ENCODE results near the gene U2AF2. TPM values are rescaled to one million over a fixed set of nuclear protein-coding genes. Genes with fewer than 3 reads are reported as not detected.

U2AF2 gene
- total RNA-seq, 4 donors from 2014 or later: 85.0 to 112 (median 99.7) TPM

DNA sequence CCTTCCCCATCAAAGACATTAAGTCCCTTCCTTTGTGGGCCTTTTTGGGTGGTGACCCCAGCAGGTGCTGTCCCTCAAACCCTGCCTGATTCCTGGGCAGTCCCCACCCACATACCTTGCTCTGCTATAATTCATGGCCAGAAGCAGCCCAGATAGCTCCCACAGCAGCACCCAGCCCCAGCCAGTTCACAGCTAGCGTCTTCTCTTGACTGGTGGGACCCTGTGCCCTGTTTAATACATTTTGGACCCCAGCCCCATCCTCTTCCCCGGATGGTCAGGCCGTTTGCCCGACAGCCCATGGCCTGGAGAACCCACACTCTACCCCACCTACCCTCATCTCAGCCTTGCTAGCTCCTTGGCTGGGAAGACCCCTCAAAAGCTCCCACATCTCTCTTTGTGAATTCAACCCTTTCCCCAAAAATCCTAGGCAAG is 4.7 kb upstream of the U2AF2 start:
- WGBS, 2 donors: 85 to 95% methylated on average over 2 to 4 of the region's 4 CpGs
- TF ChIP-seq, protein P1, sequence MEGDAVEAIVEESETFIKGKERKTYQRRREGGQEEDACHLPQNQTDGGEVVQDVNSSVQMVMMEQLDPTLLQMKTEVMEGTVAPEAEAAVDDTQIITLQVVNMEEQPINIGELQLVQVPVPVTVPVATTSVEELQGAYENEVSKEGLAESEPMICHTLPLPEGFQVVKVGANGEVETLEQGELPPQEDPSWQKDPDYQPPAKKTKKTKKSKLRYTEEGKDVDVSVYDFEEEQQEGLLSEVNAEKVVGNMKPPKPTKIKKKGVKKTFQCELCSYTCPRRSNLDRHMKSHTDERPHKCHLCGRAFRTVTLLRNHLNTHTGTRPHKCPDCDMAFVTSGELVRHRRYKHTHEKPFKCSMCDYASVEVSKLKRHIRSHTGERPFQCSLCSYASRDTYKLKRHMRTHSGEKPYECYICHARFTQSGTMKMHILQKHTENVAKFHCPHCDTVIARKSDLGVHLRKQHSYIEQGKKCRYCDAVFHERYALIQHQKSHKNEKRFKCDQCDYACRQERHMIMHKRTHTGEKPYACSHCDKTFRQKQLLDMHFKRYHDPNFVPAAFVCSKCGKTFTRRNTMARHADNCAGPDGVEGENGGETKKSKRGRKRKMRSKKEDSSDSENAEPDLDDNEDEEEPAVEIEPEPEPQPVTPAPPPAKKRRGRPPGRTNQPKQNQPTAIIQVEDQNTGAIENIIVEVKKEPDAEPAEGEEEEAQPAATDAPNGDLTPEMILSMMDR (IDR thresholded peaks at IDR 0.05): no peak
- no peak for TF ChIP-seq POLR2A (IDR thresholded peaks at IDR 0.05)
- Histone ChIP-seq H3K4me3 (no peak overlapping the region), H3K9me3 (no peaks in the 10 kb centered on the region), H3K27me3 (no peaks in the 10 kb centered on the region), H3K27ac (no peak overlapping the region), H3K4me1 (peaks cover 21 to 61% (median 25%) of the 10 kb centered on the region in 3 donors), H3K36me3 (peaks cover 0 to 37% (median 5%) of the 10 kb centered on the region in 3 donors)
- DNase-seq: no peak
- intact Hi-C loops (cut with DNase I): no loop called here

DNA sequence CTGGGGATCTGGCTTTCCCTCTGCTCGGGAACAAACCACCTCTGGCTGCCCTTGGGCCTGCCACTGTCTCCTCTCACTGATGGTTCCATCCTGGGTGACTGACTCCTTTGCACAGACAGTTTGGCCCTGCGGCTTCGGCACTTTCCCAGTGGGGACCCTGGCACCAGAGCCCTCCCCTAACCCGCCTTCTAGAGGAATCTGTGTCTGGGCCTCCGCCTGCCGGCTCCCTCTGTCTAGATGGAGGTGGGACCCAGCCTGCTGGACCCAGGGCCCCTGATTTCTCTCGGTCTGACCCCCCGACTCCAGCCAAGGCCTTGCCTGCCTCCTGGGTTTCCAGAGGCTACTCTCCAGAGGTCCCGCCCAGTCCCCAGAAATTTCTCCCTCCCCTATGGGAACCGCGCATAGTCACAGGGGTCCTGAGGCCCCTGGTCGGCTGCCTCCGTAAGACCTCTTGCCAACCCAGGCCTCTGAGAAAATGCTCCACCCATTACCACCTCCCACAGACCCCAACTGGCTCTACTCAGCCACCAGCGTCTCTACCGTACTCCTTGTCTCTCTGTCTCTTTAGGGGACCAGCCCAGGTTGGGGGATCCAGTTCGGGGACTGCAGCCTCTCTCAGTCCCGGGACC is 4.1 kb upstream of the U2AF2 start:
- Histone ChIP-seq H3K4me3 (no peak overlapping the region), H3K36me3 (peaks cover 0 to 31% (median 0%) of the 10 kb centered on the region in 3 donors), H3K9me3 (no peaks in the 10 kb centered on the region), H3K27me3 (no peaks in the 10 kb centered on the region), H3K27ac (no peak overlapping the region), H3K4me1 (peaks cover 21 to 60% (median 22%) of the 10 kb centered on the region in 3 donors)
- intact Hi-C loops (cut with DNase I): no loop called here
- no peak for DNase-seq
- TF ChIP-seq, protein P1 (IDR thresholded peaks at IDR 0.05): no peak
- TF ChIP-seq POLR2A (IDR thresholded peaks at IDR 0.05): no peak
- 80 to 96% methylated on average over 1 to 12 of the region's 17 CpGs for WGBS, 2 donors

DNA sequence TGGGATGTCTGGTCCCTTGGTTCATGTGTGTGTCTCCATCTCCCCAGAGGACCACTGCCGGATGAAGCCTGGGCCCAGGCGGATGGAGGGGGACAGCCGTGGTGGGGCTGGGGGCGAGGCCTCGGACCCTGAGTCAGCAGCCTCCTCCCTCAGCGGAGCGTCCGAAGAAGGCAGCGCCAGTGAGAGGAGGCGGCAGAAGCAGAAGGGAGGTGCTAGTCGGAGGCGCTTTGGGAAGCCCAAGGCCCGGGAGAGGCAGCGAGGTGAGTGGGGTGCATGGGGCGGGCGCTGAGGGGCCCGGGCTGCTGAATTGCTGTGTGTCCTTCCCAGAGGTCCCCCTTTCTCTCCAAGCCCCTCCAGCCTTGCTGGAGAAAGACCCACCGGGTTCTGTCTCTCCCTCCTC is 3.6 kb upstream of the U2AF2 start:
- Histone ChIP-seq H3K27ac (no peak overlapping the region), H3K4me1 (peaks cover 26 to 64% (median 27%) of the 10 kb centered on the region in 3 donors), H3K36me3 (peaks cover 0 to 28% (median 0%) of the 10 kb centered on the region in 3 donors), H3K27me3 (no peaks in the 10 kb centered on the region), H3K4me3 (no peak overlapping the region), H3K9me3 (no peaks in the 10 kb centered on the region)
- TF ChIP-seq, protein P1 (IDR thresholded peaks at IDR 0.05): no peak
- no peak for TF ChIP-seq POLR2A (IDR thresholded peaks at IDR 0.05)
- no peak for DNase-seq
- 89 to 100% methylated on average over 1 to 9 of the region's 18 CpGs for WGBS, 2 donors
- intact Hi-C loops (cut with DNase I): no loop called here

DNA sequence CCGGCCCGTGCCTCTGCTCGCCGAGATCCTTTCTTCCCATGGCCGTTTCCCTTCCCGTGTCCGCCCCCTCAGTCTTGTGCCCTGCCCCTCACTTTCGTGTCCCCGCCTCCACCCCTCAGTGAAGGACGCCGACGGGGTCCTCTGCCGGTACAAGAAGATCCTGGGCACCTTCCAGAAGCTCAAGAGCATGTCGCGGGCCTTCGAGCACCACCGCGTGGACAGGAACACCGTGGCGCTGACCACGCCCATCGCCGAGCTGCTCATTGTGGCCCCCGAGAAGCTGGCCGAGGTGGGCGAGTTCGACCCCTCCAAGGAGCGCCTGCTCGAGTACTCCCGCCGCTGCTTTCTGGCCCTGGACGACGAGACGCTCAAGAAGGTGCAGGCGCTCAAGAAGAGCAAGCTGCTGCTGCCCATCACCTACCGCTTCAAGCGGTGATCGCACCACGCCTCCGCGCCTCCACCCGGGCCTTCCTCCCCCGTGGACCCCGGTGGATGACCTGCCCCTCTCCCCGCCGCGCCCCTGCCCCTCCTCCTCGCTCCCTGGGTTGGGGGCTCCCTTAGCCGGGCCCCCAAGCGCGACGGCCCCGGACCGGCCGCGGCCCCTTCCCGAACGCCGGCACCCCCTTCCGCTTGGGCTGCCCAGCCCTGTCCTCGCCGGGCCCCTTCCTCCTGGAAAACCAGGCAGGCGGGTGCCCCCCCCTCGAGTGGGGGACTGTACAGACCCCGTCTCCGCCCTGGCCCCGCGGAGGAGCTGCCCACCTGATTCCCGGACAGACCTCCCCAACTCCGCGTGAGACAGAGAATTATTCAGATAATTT is 2.3 kb upstream of the U2AF2 start:
- 82 to 92% methylated on average over 16 to 18 of the region's 71 CpGs for WGBS, 2 donors
- peaks cover 33 to 64% (median 36%) of the 10 kb centered on the region in 3 donors for H3K4me1 ChIP-seq
- H3K27me3 ChIP-seq: no peaks in the 10 kb centered on the region
- no peak overlapping the region for H3K4me3 ChIP-seq
- TF ChIP-seq, protein P1 (IDR thresholded peaks at IDR 0.05): no peak
- no peak for TF ChIP-seq POLR2A (IDR thresholded peaks at IDR 0.05)
- DNase-seq: no peak
- peaks cover 0 to 28% (median 0%) of the 10 kb centered on the region in 3 donors for H3K36me3 ChIP-seq
- H3K27ac ChIP-seq: peak overlapping the region in 2 of 4 donors; percentile 99 to 100
- intact Hi-C loops (cut with DNase I): no loop called here
- no peaks in the 10 kb centered on the region for H3K9me3 ChIP-seq

Measured in esophagus squamous epithelium (tissue), 5 donors.